Prostate gland (tissue), 2 donors: ENCODE measurements around the gene AKNA.

Experiments
- POLR2A ChIP-seq: fragments of 450-650 bp; IDR thresholded peaks from one replicate; pipeline ENCODE4 v1.6.1; 2016; ENCODE audit warnings: antibody characterized with exemption, mild to moderate bottlenecking
- TF ChIP-seq, protein P1 (sequence below), 4 experiments: fragments of 200-600 bp in 2 of 4; fragments of 450-650 bp in 2 of 4; sonication (generic) in 2 of 4; IDR thresholded peaks; 1 replicate in 3 of 4; 2 replicates in 1 of 4; pipeline ENCODE4 v1.5.1; 2016 to 2019; ENCODE audit warnings: antibody characterized with exemption in 4 of 4, mild to moderate bottlenecking in 2 of 4, moderate library complexity in 2 of 4

DNA sequence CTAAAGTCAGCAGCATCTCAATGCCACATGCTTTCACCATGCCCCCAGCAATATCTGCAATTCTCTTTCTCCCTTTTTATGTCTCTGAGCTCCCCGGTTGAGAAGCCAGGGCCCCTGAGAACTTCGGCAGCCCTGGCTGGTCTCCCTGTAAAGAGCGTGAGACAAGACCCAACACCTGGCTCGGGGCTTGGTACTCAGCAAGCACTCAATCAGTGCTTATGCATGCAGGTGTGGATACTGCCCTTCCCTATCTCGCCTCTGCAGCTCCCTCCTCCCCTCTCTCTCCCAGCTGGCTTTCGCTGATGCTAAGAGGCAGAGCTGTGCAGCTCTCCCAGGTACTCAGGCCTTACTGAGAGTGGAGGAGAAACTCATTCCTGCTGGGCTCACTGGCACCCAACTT lies 41.7 kb upstream of the AKNA start:
- TF ChIP-seq, protein P1, sequence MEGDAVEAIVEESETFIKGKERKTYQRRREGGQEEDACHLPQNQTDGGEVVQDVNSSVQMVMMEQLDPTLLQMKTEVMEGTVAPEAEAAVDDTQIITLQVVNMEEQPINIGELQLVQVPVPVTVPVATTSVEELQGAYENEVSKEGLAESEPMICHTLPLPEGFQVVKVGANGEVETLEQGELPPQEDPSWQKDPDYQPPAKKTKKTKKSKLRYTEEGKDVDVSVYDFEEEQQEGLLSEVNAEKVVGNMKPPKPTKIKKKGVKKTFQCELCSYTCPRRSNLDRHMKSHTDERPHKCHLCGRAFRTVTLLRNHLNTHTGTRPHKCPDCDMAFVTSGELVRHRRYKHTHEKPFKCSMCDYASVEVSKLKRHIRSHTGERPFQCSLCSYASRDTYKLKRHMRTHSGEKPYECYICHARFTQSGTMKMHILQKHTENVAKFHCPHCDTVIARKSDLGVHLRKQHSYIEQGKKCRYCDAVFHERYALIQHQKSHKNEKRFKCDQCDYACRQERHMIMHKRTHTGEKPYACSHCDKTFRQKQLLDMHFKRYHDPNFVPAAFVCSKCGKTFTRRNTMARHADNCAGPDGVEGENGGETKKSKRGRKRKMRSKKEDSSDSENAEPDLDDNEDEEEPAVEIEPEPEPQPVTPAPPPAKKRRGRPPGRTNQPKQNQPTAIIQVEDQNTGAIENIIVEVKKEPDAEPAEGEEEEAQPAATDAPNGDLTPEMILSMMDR (IDR thresholded peaks at IDR 0.05): no peak
- TF ChIP-seq POLR2A: no peak
